ENCODE measurements around the gene HSPB6.

DNA sequence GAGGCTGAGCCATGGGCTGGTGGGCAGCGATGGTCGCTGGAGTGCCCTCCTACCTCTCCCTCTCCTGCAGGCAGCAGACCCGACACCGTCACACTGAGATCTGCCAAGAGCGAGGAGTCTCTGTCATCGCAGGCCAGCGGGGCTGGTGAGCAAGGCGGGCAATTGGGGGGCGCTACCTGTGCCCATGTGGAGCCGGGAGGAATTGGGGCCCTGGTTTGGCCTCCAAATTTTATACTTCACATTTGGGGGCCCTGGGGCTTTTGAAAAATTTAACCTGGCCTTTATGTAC is 28.5 kb upstream of the HSPB6 start:
- TF ChIP-seq TAF1 (IDR thresholded peaks at IDR 0.05; ENCODE audit: borderline replicate concordance, insufficient read depth, low read length) (no peak), POLR2AphosphoS5 (IDR thresholded peaks at IDR 0.05; ENCODE audit: low read depth, low read length) (no peak)
